GM18502 (cell line): ENCODE results near the gene KLHL3.

Source experiments
- ATAC-seq: cut with Tn5 transposase; IDR thresholded peaks from one replicate; pipeline ENCODE4 v1.9.1; 2021; ENCODE audit warnings: mild to moderate bottlenecking; ENCODE audit not compliant: unreplicated experiment, poor library complexity

KLHL3 gene

GRCh38 chr5:137616046-137616445 is 119.8 kb downstream of the KLHL3 start:
- ATAC-seq = no peak

GRCh38 chr5:137615171-137615775 is 120.6 kb downstream of the KLHL3 start:
- ATAC-seq = no peak

GRCh38 chr5:137613554-137614265 is 122.2 kb downstream of the KLHL3 start:
- ATAC-seq = no peak

GRCh38 chr5:137612576-137612975 is 123.3 kb downstream of the KLHL3 start:
- ATAC-seq = no peak

GRCh38 chr5:137611794-137612435 is 124.0 kb downstream of the KLHL3 start:
- ATAC-seq = no peak

- ATAC-seq = no peak
Measured at GRCh38 chr5:137611011-137611580, 124.8 kb downstream of the KLHL3 start.

GRCh38 chr5:137610598-137610997 is 125.3 kb downstream of the KLHL3 start:
- no peak for ATAC-seq

- ATAC-seq = no peak
Measured at GRCh38 chr5:137609127-137609526, 126.8 kb downstream of the KLHL3 start.

- no peak for ATAC-seq
Measured at GRCh38 chr5:137607771-137608170, 128.1 kb downstream of the KLHL3 start.

- no peak for ATAC-seq
Measured at GRCh38 chr5:137606401-137606800, 129.5 kb downstream of the KLHL3 start.

GRCh38 chr5:137605411-137605810 is 130.5 kb downstream of the KLHL3 start:
- ATAC-seq = no peak

GRCh38 chr5:137604348-137605095 is 131.4 kb downstream of the KLHL3 start:
- ATAC-seq = no peak

GRCh38 chr5:137603891-137604290 is 132.0 kb downstream of the KLHL3 start:
- no peak for ATAC-seq

- ATAC-seq = no peak
Measured at GRCh38 chr5:137603356-137603755, 132.5 kb downstream of the KLHL3 start.

GRCh38 chr5:137602721-137603273 is 133.1 kb downstream of the KLHL3 start:
- no peak for ATAC-seq

- ATAC-seq = no peak
Measured at GRCh38 chr5:137600721-137601360, 135.0 kb downstream of the KLHL3 start.

- no peak for ATAC-seq
Measured at GRCh38 chr5:137599457-137599856, 136.4 kb downstream of the KLHL3 start.

- ATAC-seq = no peak
Measured at GRCh38 chr5:137598399-137598798, 137.5 kb downstream of the KLHL3 start.

- no peak for ATAC-seq
Measured at GRCh38 chr5:137596941-137597340, 138.9 kb downstream of the KLHL3 start.
